CD8-positive, alpha-beta memory T cell (primary cell): ENCODE data around the gene LAMA2. TPM values are rescaled to one million over a fixed set of nuclear protein-coding genes. Genes with fewer than 3 reads are reported as not detected.

Experiments used
- CTCF ChIA-PET: fragments of 350-600 bp; sonication (Branson Sonifier 250); formaldehyde crosslinking; loops from one replicate; lab custom pipeline; 2021; ENCODE audit warnings: antibody characterized with exemption; lab: Charles Lee
- POLR2A ChIA-PET: fragments of 350-600 bp; sonication (Branson Sonifier 250); formaldehyde crosslinking; loops from one replicate; lab custom pipeline; 2021; ENCODE audit warnings: antibody characterized with exemption; lab: Charles Lee
- DNase-seq, 5 donors: peaks; one replicate each; pipeline versions ENCODE4 v3.0.0 to v3.0.0-alpha.2; 2020 to 2022; ENCODE audit warnings: mixed read lengths in 1 of 5
- H3K27ac ChIP-seq: one replicate; pipeline ENCODE4 v1.7.0; 2013; ENCODE audit warnings: low read depth, mild to moderate bottlenecking, low read length, moderate library complexity
- H3K27me3 ChIP-seq: 2 replicates; pipeline ENCODE4 v1.7.0; 2013; ENCODE audit warnings: low read length, mild to moderate bottlenecking; ENCODE audit not compliant: insufficient read depth, poor library complexity, severe bottlenecking
- H3K36me3 ChIP-seq: 2 replicates; pipeline ENCODE4 v1.7.0; 2013; ENCODE audit warnings: mild to moderate bottlenecking, low read length, moderate library complexity; ENCODE audit not compliant: insufficient read depth
- H3K4me1 ChIP-seq: 2 replicates; pipeline ENCODE4 v1.7.0; 2013; ENCODE audit warnings: mild to moderate bottlenecking, low read length, moderate library complexity; ENCODE audit not compliant: insufficient read depth
- H3K4me3 ChIP-seq: 2 replicates; pipeline ENCODE4 v1.7.0; 2013; ENCODE audit warnings: mild to moderate bottlenecking, low read length
- H3K9me3 ChIP-seq: 2 replicates; pipeline ENCODE4 v1.7.0; 2013; ENCODE audit warnings: mild to moderate bottlenecking, low read length
- H3K27ac Mint-ChIP-seq, 8 donors: one replicate each; pipeline ENCODE4 v1.8.0; 2020 to 2021; ENCODE audit warnings: mixed read lengths in 8 of 8, mild to moderate bottlenecking in 6 of 8, inconsistent platforms in 3 of 8, moderate library complexity in 3 of 8
- H3K27me3 Mint-ChIP-seq, 2 donors: one replicate each; pipeline ENCODE4 v1.8.0; 2020 to 2021; ENCODE audit warnings: mixed read lengths in 2 of 2, mild to moderate bottlenecking in 1 of 2, moderate library complexity in 1 of 2
- H3K36me3 Mint-ChIP-seq, 3 donors: one replicate each; pipeline ENCODE4 v1.8.0; 2020 to 2021; ENCODE audit warnings: mixed read lengths in 3 of 3, inconsistent platforms in 1 of 3, mild to moderate bottlenecking in 1 of 3
- H3K4me1 Mint-ChIP-seq, 3 donors: one replicate each; pipeline ENCODE4 v1.8.0; 2020 to 2021; ENCODE audit warnings: mixed read lengths in 3 of 3, inconsistent platforms in 1 of 3, mild to moderate bottlenecking in 1 of 3
- H3K4me3 Mint-ChIP-seq, 7 donors: one replicate each; pipeline ENCODE4 v1.8.0; 2020 to 2021; ENCODE audit warnings: mixed read lengths in 7 of 7, mild to moderate bottlenecking in 6 of 7, moderate library complexity in 4 of 7, inconsistent platforms in 2 of 7
- H3K9me3 Mint-ChIP-seq, 5 donors: one replicate each; pipeline ENCODE4 v1.8.0; 2020 to 2022; ENCODE audit warnings: mixed read lengths in 5 of 5, mild to moderate bottlenecking in 3 of 5, moderate library complexity in 2 of 5, inconsistent platforms in 1 of 5
- polyA plus RNA-seq: library from polyadenylated mRNA; unstranded; fragments of 300-500 nt; fragmentation: Illumina TruSeq; gene quantifications from one replicate; pipeline ENCODE4 v1.2.3, GENCODE V29; 2021
- total RNA-seq, 2 experiments: library from RNA; stranded (reverse); gene quantifications; one replicate each; pipeline ENCODE4 v1.2.3, GENCODE V29; 2021

Gene LAMA2
- total and polyA plus RNA-seq, 3 experiments from 2014 or later: 0.09 to 0.96 (median 0.45) TPM

- no peak overlapping the region for H3K4me3 ChIP-seq
- H3K27ac ChIP-seq: no peak overlapping the region
- no peak overlapping the region for H3K4me3 Mint-ChIP-seq
- no peaks in the 10 kb centered on the region for H3K9me3 ChIP-seq
- no peak overlapping the region for H3K27ac Mint-ChIP-seq
- ChIA-PET CTCF (no interaction called here), POLR2A (no interaction called here)
- DNase-seq: no peak
- H3K36me3 Mint-ChIP-seq: no peaks in the 10 kb centered on the region
- no peaks in the 10 kb centered on the region for H3K4me1 Mint-ChIP-seq
- peaks cover 0 to 8% (median 4%) of the 10 kb centered on the region in 5 donors for H3K9me3 Mint-ChIP-seq
- no peaks in the 10 kb centered on the region for H3K4me1 ChIP-seq
- H3K27me3 ChIP-seq: no peaks in the 10 kb centered on the region
- no peaks in the 10 kb centered on the region for H3K36me3 ChIP-seq
- H3K27me3 Mint-ChIP-seq: no peaks in the 10 kb centered on the region
Observed at GRCh38 chr6:128855581-128856085, 27.3 kb upstream of the LAMA2 start.

GRCh38 chr6:128857806-128858205 lies 25.1 kb upstream of the LAMA2 start:
- H3K27me3 Mint-ChIP-seq: peaks cover 0 to 4% of the 10 kb centered on the region in 2 donors
- H3K27ac ChIP-seq: no peak overlapping the region
- no peaks in the 10 kb centered on the region for H3K27me3 ChIP-seq
- peaks cover 7 to 16% (median 12%) of the 10 kb centered on the region in 5 donors for H3K9me3 Mint-ChIP-seq
- H3K4me1 Mint-ChIP-seq: no peaks in the 10 kb centered on the region
- H3K27ac Mint-ChIP-seq: no peak overlapping the region
- no peaks in the 10 kb centered on the region for H3K36me3 ChIP-seq
- H3K4me3 Mint-ChIP-seq: no peak overlapping the region
- H3K4me1 ChIP-seq: no peaks in the 10 kb centered on the region
- CTCF ChIA-PET: no interaction called here
- no peak overlapping the region for H3K4me3 ChIP-seq
- POLR2A ChIA-PET: no interaction called here
- DNase-seq: no peak
- no peaks in the 10 kb centered on the region for H3K9me3 ChIP-seq
- H3K36me3 Mint-ChIP-seq: no peaks in the 10 kb centered on the region

GRCh38 chr6:128860782-128861181 lies 22.2 kb upstream of the LAMA2 start:
- Mint-ChIP-seq H3K36me3 (no peaks in the 10 kb centered on the region), H3K27ac (no peak overlapping the region), H3K4me1 (no peaks in the 10 kb centered on the region), H3K4me3 (no peak overlapping the region), H3K9me3 (peaks cover 7 to 16% (median 12%) of the 10 kb centered on the region in 5 donors), H3K27me3 (peaks cover 0 to 4% of the 10 kb centered on the region in 2 donors)
- ChIA-PET CTCF (no interaction called here), POLR2A (no interaction called here)
- DNase-seq: no peak
- Histone ChIP-seq H3K4me1 (no peaks in the 10 kb centered on the region), H3K27ac (no peak overlapping the region), H3K9me3 (no peaks in the 10 kb centered on the region), H3K36me3 (no peaks in the 10 kb centered on the region), H3K27me3 (no peaks in the 10 kb centered on the region), H3K4me3 (no peak overlapping the region)

GRCh38 chr6:128863983-128864382 lies 19.0 kb upstream of the LAMA2 start:
- no peak overlapping the region for H3K27ac ChIP-seq
- CTCF ChIA-PET: no interaction called here
- H3K4me1 ChIP-seq: no peaks in the 10 kb centered on the region
- peaks cover 2 to 4% of the 10 kb centered on the region in 2 donors for H3K27me3 Mint-ChIP-seq
- POLR2A ChIA-PET: no interaction called here
- no peaks in the 10 kb centered on the region for H3K36me3 ChIP-seq
- no peaks in the 10 kb centered on the region for H3K27me3 ChIP-seq
- no peaks in the 10 kb centered on the region for H3K4me1 Mint-ChIP-seq
- no peaks in the 10 kb centered on the region for H3K36me3 Mint-ChIP-seq
- H3K4me3 ChIP-seq: no peak overlapping the region
- H3K27ac Mint-ChIP-seq: no peak overlapping the region
- peaks cover 7 to 16% (median 12%) of the 10 kb centered on the region in 5 donors for H3K9me3 Mint-ChIP-seq
- H3K4me3 Mint-ChIP-seq: no peak overlapping the region
- no peak for DNase-seq
- no peaks in the 10 kb centered on the region for H3K9me3 ChIP-seq

GRCh38 chr6:128870746-128871145 lies 12.2 kb upstream of the LAMA2 start:
- H3K27me3 Mint-ChIP-seq: peaks cover under 1 to 4% of the 10 kb centered on the region in 2 donors
- H3K4me1 Mint-ChIP-seq: no peaks in the 10 kb centered on the region
- Histone ChIP-seq H3K4me3 (no peak overlapping the region), H3K27ac (no peak overlapping the region), H3K4me1 (no peaks in the 10 kb centered on the region), H3K36me3 (no peaks in the 10 kb centered on the region), H3K27me3 (no peaks in the 10 kb centered on the region), H3K9me3 (no peaks in the 10 kb centered on the region)
- DNase-seq: no peak
- no peaks in the 10 kb centered on the region for H3K9me3 Mint-ChIP-seq
- H3K4me3 Mint-ChIP-seq: no peak overlapping the region
- POLR2A ChIA-PET: no interaction called here
- H3K36me3 Mint-ChIP-seq: no peaks in the 10 kb centered on the region
- CTCF ChIA-PET: no interaction called here
- no peak overlapping the region for H3K27ac Mint-ChIP-seq

GRCh38 chr6:128874863-128875262 lies 8.1 kb upstream of the LAMA2 start:
- Mint-ChIP-seq H3K4me1 (no peaks in the 10 kb centered on the region), H3K36me3 (no peaks in the 10 kb centered on the region), H3K4me3 (no peak overlapping the region), H3K27me3 (peaks cover 0 to 7% of the 10 kb centered on the region in 2 donors), H3K9me3 (no peaks in the 10 kb centered on the region), H3K27ac (no peak overlapping the region)
- Histone ChIP-seq H3K9me3 (no peaks in the 10 kb centered on the region), H3K27me3 (no peaks in the 10 kb centered on the region), H3K36me3 (no peaks in the 10 kb centered on the region), H3K27ac (no peak overlapping the region), H3K4me1 (no peaks in the 10 kb centered on the region), H3K4me3 (no peak overlapping the region)
- ChIA-PET CTCF (no interaction called here), POLR2A (no interaction called here)
- DNase-seq: no peak

- peaks cover 3 to 13% (median 4%) of the 10 kb centered on the region in 3 donors for H3K4me1 Mint-ChIP-seq
Observed at GRCh38 chr6:128882560-128882959, 378 bp upstream of the LAMA2 start.

GRCh38 chr6:128883906-128884305 lies 968 bp downstream of the LAMA2 start:
- H3K36me3 ChIP-seq: no peaks in the 10 kb centered on the region
- DNase-seq: no peak
- Mint-ChIP-seq H3K4me1 (peaks cover 3 to 13% (median 4%) of the 10 kb centered on the region in 3 donors), H3K36me3 (no peaks in the 10 kb centered on the region), H3K4me3 (no peak overlapping the region), H3K27ac (no peak overlapping the region), H3K27me3 (peaks cover 8 to 23% of the 10 kb centered on the region in 2 donors), H3K9me3 (peaks cover 0 to 2% (median 0%) of the 10 kb centered on the region in 5 donors)
- CTCF ChIA-PET: no interaction called here
- no peak overlapping the region for H3K27ac ChIP-seq
- no peak overlapping the region for H3K4me3 ChIP-seq
- POLR2A ChIA-PET: no interaction called here
- H3K27me3 ChIP-seq: peaks cover 8% of the 10 kb centered on the region
- no peaks in the 10 kb centered on the region for H3K4me1 ChIP-seq
- no peaks in the 10 kb centered on the region for H3K9me3 ChIP-seq

More at GRCh38 chr6:128882560-128882959, 378 bp upstream of the LAMA2 start:
- Histone ChIP-seq H3K27ac (no peak overlapping the region), H3K9me3 (no peaks in the 10 kb centered on the region), H3K27me3 (peaks cover 8% of the 10 kb centered on the region), H3K4me3 (no peak overlapping the region), H3K36me3 (no peaks in the 10 kb centered on the region), H3K4me1 (no peaks in the 10 kb centered on the region)
- Mint-ChIP-seq H3K27ac (no peak overlapping the region), H3K4me3 (peak overlapping the region in 1 of 7 donors; percentile 30), H3K27me3 (peaks cover 9 to 23% of the 10 kb centered on the region in 2 donors), H3K36me3 (no peaks in the 10 kb centered on the region), H3K9me3 (peaks cover 0 to 2% (median 0%) of the 10 kb centered on the region in 5 donors)
- no peak for DNase-seq
- CTCF ChIA-PET: no interaction called here
- POLR2A ChIA-PET: no interaction called here
